NCI-H2171 treated with DMSO at 0.1 percent for 48 hours (cell line): ENCODE data around the gene RRAS2.
A peak's percentile ranks its signal among the peaks of the same experiment; 100 is the strongest.
"Not testable (repeated sequence)": the region's sequence is repeated elsewhere in the genome, so short reads cannot be mapped to it uniquely, and the experiment has no call there.

ENCODE experiments used
- DNase-seq: peaks from one replicate; lab custom pipeline; 2025; lab: John Stamatoyannopoulos, UW

Gene RRAS2

GRCh38 chr11:14371249-14371648 is 12.3 kb upstream of the RRAS2 start:
- DNase-seq, result no peak

DNA sequence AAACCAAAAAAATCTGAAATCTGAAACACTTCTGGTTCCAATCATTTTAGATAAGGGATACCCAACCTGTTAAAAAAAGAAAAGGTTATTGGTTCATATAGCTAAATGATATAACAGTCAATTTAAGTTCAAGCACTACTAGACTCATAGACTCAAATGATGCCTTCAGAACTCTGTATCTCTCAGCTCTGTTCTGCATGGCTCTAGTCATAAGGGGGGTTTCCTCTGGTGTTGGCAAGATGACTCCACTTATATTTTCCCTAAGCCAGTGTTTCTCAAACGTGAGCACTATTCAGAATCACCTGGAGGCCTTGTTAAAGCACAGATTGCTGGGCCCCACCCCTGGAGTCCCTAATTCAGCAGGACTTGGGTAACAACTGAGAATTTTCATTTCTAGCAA is 11.5 kb upstream of the RRAS2 start:
- DNase-seq, result no peak

DNA sequence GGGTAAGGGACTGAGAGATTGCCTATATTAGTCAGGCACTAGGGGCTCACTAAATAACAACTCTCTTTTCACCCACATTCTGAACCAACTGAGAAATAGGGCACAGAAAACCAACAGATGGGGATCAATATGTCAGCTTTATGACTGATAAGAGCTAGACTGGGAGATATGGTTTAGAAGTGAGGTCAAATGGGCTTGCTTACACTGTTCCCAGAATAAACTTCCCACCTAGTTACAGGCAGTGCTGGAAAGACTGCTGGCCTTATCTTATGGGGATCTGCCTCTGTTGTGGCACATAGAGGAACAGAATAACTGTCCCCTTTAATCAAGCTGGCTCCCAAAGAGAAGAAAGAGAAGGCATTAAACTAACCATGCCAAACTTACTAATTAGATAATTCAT is 10.6 kb upstream of the RRAS2 start:
- DNase-seq, result no peak

GRCh38 chr11:14366936-14367335 is 8.0 kb upstream of the RRAS2 start:
- DNase-seq, result no peak

DNA sequence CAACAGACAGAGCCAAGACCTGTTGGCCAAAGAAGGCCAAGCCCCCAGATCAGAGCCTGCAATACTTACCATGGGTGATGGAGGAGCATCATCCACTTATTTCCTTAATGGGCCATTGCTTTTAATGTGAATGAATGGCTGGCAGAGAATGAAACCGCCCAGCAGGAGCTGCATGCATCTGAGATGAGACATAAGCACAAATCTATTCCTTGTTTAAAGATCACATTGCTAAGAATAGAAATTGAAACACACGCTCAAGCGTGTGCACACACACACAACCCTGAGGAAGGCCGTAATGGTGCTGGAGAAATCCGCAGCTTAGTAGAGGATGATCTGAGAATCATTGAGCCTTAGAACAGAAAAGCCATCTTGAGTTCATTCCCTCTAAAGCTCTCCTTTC is 5.3 kb upstream of the RRAS2 start:
- DNase-seq, result no peak

GRCh38 chr11:14362611-14363010 is 3.6 kb upstream of the RRAS2 start:
- DNase-seq, result no peak

DNA sequence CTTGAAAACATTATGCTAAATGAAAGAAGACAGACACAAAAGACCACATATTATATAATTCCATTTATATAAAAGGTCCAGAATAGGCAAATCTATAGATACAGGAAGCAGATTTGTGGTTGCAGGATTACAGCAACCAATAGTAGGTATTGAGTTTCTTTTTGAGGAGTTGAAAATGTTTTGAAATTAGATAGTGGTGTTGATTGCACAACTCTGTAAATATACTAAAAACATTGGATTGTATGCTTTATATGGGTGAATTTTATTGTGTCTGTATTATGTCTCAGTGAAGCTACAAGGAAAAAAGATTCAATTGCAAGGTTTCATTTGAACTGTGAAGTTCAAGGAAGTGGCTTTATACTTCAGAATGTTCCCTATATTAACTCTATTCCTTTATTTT is 3.0 kb upstream of the RRAS2 start:
- DNase-seq, result no peak

DNA sequence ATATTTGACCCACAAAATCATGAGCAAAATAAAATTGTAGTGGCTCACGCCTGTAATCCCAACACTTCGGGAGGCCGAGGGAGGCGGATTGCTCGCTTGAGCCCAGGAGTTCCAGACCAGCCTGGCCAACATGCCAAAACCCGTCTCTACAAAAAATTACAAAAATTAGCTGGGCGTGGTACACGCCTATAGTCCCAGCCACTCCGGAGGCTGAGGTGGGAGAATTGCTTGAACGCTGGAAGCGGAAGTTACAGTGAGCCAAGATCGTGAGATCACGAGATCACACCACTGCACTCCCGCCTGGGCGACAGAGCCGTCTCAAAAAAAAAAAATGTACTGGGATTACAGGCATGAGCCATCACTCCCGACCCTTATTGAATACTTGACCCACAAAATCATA is 2.0 kb upstream of the RRAS2 start:
- no peak for DNase-seq

- no peak for DNase-seq
Measured at GRCh38 chr11:14359501-14360031, 583 bp upstream of the RRAS2 start.

- peak; percentile 12 for DNase-seq
Measured at GRCh38 chr11:14357881-14358728, 878 bp downstream of the RRAS2 start.

GRCh38 chr11:14356342-14356741 is 2.6 kb downstream of the RRAS2 start:
- no peak for DNase-seq

GRCh38 chr11:14354604-14355003 is 4.4 kb downstream of the RRAS2 start:
- DNase-seq, result not testable (repeated sequence)

GRCh38 chr11:14350716-14351238 is 8.2 kb downstream of the RRAS2 start:
- DNase-seq, result no peak

DNA sequence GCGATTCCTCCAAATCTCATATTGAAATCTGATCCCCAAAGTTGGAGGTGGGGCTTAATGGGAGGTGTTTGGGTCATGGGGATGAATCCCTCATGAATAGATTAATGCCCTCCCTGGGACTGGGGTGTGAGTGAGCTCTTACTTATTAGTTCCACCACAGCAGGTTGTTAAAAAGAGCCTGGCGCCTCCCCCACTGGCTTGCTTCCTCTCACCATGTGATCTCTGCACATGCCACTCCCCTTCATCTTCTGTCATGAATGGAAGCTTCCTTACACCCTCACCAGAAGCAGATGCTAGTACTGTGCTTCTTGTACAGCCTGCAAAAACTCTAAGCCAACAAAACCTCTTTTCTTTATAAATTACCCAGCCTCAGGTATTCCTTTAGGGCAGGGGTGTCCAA is 8.8 kb downstream of the RRAS2 start:
- DNase-seq, result no peak

- no peak for DNase-seq
Measured at GRCh38 chr11:14347991-14348390, 11.0 kb downstream of the RRAS2 start.

DNA sequence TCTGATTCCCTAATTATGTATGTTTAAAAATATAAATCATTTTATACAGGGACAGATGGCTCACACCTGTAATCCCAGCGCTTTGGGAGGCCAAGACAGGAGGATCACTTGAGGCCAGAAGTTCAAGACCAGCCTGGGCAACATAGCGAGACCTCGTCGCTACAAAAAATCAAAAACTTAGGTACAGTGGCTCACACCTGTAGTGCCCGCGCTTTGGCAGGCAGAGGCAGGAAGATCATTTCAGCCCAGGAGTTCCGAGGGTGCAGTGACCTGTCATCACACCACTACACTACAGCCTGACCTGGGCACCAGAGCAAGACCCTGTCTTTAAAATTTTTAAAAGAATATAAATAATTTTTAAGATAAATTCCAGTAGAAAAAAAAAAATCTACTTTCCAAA is 11.5 kb downstream of the RRAS2 start:
- DNase-seq, result no peak

GRCh38 chr11:14346303-14346955 is 12.6 kb downstream of the RRAS2 start:
- DNase-seq, result no peak

DNA sequence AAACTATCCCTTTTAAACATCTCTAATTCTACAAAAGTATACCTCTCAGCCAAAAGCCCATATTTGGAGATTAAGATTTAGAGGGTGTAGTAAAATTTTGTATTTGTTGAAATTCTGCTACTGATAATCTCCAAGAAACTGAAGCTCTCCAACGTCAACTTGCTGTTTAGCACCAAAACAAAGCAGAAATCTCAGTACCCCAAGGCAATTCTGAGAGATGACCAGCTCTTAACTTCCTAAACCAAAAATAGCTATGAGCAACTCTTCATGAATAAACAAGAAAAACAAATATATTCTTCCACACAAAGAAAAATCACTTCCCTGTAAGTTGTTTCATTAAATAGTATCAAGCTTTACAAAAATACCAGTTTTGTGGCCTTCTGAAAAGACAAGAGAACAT is 13.3 kb downstream of the RRAS2 start:
- DNase-seq, result no peak

DNA sequence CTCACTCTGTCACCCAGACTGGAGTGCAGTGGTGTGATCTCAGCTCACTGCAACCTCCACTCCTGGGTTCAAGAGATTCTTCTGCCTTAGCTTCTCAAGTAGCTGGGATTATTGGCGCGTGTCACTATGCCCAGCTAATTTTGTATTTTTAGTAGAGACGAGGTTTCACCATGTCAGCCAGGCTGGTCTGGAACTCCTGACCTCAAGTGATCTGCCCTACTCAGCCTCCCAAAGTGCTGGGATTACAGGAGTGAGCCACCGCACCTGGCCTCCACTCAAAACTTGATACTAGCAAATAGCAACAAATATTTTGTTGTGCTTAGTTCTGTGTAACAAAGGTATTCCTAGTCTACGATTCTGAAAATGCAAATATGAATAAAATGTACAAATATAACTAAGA is 14.0 kb downstream of the RRAS2 start:
- DNase-seq, result not testable (repeated sequence)

DNA sequence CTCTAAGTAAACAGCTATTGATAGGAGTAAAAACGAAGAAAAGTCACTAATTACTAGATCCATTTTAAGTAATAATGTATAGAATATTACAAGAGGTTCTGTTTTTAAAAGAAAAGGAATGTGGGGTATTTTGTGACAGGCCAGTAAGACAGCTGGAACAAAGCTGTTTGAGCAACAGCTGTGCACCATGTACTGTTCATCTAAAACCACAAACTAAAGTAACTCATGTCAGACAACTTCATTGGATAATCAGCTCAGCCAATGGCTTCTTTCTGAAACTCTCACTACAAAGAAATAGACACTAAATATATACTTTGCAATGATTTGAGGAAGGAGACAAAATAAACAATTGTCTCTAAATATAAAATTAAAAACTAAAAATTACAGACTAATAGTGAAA is 16.1 kb downstream of the RRAS2 start:
- no peak for DNase-seq

DNA sequence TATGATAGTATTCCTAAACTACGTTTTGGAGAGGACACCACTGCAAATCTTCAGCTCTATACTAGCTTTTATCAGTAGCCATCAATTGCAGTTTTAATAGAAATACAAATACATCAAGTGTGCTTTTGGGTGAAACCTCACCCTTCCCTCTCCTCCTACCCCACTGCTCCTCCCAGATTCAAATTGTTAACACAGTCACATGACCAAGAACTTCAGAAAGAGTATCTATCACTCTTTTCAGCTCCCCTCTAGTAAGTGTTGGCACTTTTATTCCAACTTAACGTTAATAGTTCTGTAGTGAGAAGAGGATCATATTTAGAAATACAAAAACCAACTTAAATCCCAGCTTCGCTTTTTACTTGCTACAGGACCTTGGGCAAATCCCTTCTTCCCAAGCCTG is 17.0 kb downstream of the RRAS2 start:
- DNase-seq, result no peak

DNA sequence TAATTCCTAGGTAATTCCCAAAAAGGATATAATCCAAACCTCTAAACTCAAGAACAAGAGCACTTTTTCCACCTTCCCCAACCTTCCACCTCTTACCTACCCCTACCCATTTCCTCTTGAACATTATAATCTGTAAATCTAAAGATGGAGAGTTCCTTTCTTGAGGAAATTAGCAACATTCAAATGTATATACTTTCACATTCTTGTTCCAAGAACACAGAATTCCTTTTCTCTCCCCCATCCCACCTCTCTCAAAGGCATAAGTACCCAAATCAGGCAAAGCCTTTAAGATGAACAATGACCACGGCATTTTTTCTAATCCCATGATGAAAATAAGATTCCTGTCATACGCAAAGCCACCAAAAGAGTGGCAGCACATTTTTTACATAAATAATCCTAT is 18.3 kb downstream of the RRAS2 start:
- no peak for DNase-seq

- no peak for DNase-seq
Measured at GRCh38 chr11:14339356-14339755, 19.6 kb downstream of the RRAS2 start.
